HepG2 (cell line): Measurements from ENCODE around the gene AGPAT3. TPM values are rescaled to one million over a fixed set of nuclear protein-coding genes. Genes with fewer than 3 reads are reported as not detected.

ENCODE experiments used
- ATAC-seq: fragments of 200-7000 bp; cut with Tn5 transposase; 3 replicates; pipeline ENCODE4 v1.9.1; 2020; ENCODE audit warnings: mild to moderate bottlenecking, moderate library complexity
- BruUV-seq: library from RNA; stranded (reverse); fragments of 400-500 nt; replicated peaks from 2 replicates; lab custom pipeline; 2021; lab: Mats Ljungman, UMichigan
- CTCF ChIA-PET: fragments of 300-600 bp; formaldehyde crosslinking; extraction: SDS; loops from one replicate; lab custom pipeline; 2021; ENCODE audit warnings: low total read pairs, inconsistent platforms, low intra/inter-chr PET ratio; lab: Yijun Ruan, JAX
- POLR2A ChIA-PET: fragments of 350-600 bp; sonication (Branson Sonifier 250); formaldehyde crosslinking; loops from one replicate; lab custom pipeline; 2020; ENCODE audit warnings: antibody characterized with exemption, inconsistent platforms; lab: Yijun Ruan, JAX
- DNase-seq: peaks from one replicate; pipeline ENCODE4 v3.0.0-alpha.2; 2015; ENCODE audit warnings: low spot score
- FAIRE-seq: peaks from 3 replicates; lab custom pipeline; 2011; peaks lifted over from hg19 to GRCh38; lab: Jason Lieb, UNC
- H2AFZ ChIP-seq: one replicate; pipeline ENCODE4 v1.6.1; 2011; ENCODE audit warnings: low read length, inconsistent platforms
- H3K27ac ChIP-seq: fragments of 300-600 bp; 3 replicates; pipeline ENCODE4 v1.8.0; 2011; ENCODE audit warnings: mixed run types, mild to moderate bottlenecking, mixed read lengths, low read length, inconsistent platforms; ENCODE audit not compliant: insufficient read depth; ENCODE audit errors: extremely low read length
- H3K27me3 ChIP-seq, 2 experiments: fragments of 200-600 bp in 1 of 2; 2 replicates in 1 of 2; 3 replicates in 1 of 2; pipeline versions ENCODE4 v1.6.0 to v1.8.0; 2011; ENCODE audit warnings: low read length in 2 of 2, mild to moderate bottlenecking in 2 of 2, moderate library complexity in 2 of 2, inconsistent platforms in 1 of 2; ENCODE audit not compliant: insufficient read depth in 2 of 2, control insufficient read depth in 1 of 2
- H3K36me3 ChIP-seq, 2 experiments: fragments of 200-600 bp in 1 of 2; replicated peaks in 1 of 2; 2 replicates in 1 of 2; 3 replicates in 1 of 2; pipeline versions ENCODE4 v1.5.1 to v1.8.0; 2011; ENCODE audit warnings: low read length in 2 of 2, inconsistent platforms in 1 of 2; ENCODE audit not compliant: insufficient read depth in 2 of 2, control insufficient read depth in 1 of 2
- H3K4me1 ChIP-seq: 2 replicates; pipeline ENCODE4 v1.5.1; 2012; ENCODE audit warnings: low read length, inconsistent platforms; ENCODE audit not compliant: insufficient read depth
- H3K4me2 ChIP-seq: 2 replicates; pipeline ENCODE4 v1.6.0; 2011; ENCODE audit warnings: low read depth, low read length, inconsistent platforms
- H3K4me3 ChIP-seq, 3 experiments: fragments of 200-600 bp in 1 of 3; sonication (generic), shearing (Covaris generic) in 1 of 3; replicated peaks in 1 of 3; 2 replicates each; pipeline ENCODE4 v1.5.1; 2011 to 2016; ENCODE audit warnings: low read length in 3 of 3, inconsistent platforms in 2 of 3, low read depth in 2 of 3, mild to moderate bottlenecking in 2 of 3, control low read depth in 1 of 3, mixed read lengths in 1 of 3; ENCODE audit not compliant: insufficient read depth in 1 of 3
- H3K79me2 ChIP-seq: one replicate; pipeline ENCODE4 v1.6.1; 2011; ENCODE audit warnings: low read length, inconsistent platforms; ENCODE audit not compliant: insufficient read depth
- H3K9ac ChIP-seq: 2 replicates; pipeline ENCODE4 v1.6.0; 2011; ENCODE audit warnings: mild to moderate bottlenecking, low read depth, low read length, inconsistent platforms; ENCODE audit not compliant: insufficient read depth
- H3K9me3 ChIP-seq: 2 replicates; pipeline ENCODE4 v1.5.1; 2012; ENCODE audit warnings: mild to moderate bottlenecking, low read length
- H4K20me1 ChIP-seq: 2 replicates; pipeline ENCODE4 v1.6.0; 2011; ENCODE audit warnings: inconsistent platforms, mild to moderate bottlenecking, low read length, moderate library complexity; ENCODE audit not compliant: insufficient read depth
- ATF4 ChIP-seq, 2 experiments: fragments of 450-650 bp in 1 of 2; sonication (generic) in 1 of 2; formaldehyde crosslinking; IDR thresholded peaks; 2 replicates each; pipeline versions ENCODE4 v1.5.0 to v1.8.0; 2020 to 2022; ENCODE audit warnings: mild to moderate bottlenecking in 1 of 2, missing genetic modification reagents in 1 of 2
- BRF2 ChIP-seq: sonication (generic); formaldehyde crosslinking; IDR thresholded peaks from 2 replicates; pipeline ENCODE4 v1.8.1; 2022; ENCODE audit warnings: mild to moderate bottlenecking, missing genetic modification reagents
- CTCF ChIP-seq: sonication (generic); formaldehyde crosslinking; IDR thresholded peaks from 2 replicates; pipeline ENCODE4 v1.5.0; 2020; ENCODE audit warnings: mild to moderate bottlenecking, missing genetic modification reagents, moderate library complexity
- ELF4 ChIP-seq: sonication (generic); formaldehyde crosslinking; IDR thresholded peaks from 2 replicates; pipeline ENCODE4 v1.5.0; 2020; ENCODE audit warnings: missing genetic modification reagents, mild to moderate bottlenecking, moderate library complexity, borderline replicate concordance
- ETV6 ChIP-seq: sonication (generic); formaldehyde crosslinking; conservative IDR thresholded peaks from 2 replicates; pipeline ENCODE4 v1.4.0; 2020; ENCODE audit warnings: missing genetic modification reagents
- JARID2 ChIP-seq: sonication (generic); formaldehyde crosslinking; IDR thresholded peaks from 2 replicates; pipeline ENCODE4 v1.8.1; 2023; ENCODE audit warnings: missing genetic modification reagents, inconsistent platforms; ENCODE audit not compliant: insufficient replicate concordance
- MIER3 ChIP-seq: IDR thresholded peaks from 2 replicates; pipeline ENCODE4 v1.6.1; 2016; ENCODE audit warnings: missing compliant biosample characterization, borderline replicate concordance
- PCBP1 ChIP-seq: fragments of 200-400 bp; formaldehyde crosslinking; IDR thresholded peaks from 2 replicates; pipeline ENCODE4 v1.6.1; 2017; ENCODE audit warnings: mild to moderate bottlenecking, low read depth, low read length, borderline replicate concordance
- PHF8 ChIP-seq: sonication (generic); formaldehyde crosslinking; IDR thresholded peaks from 2 replicates; pipeline ENCODE4 v1.5.0; 2020; ENCODE audit warnings: missing genetic modification reagents
- PRPF4 ChIP-seq: fragments of 200-400 bp; formaldehyde crosslinking; IDR thresholded peaks from 2 replicates; pipeline ENCODE4 v1.6.1; 2016; ENCODE audit warnings: low read length, low read depth; ENCODE audit not compliant: poor library complexity, severe bottlenecking
- UBTF ChIP-seq: sonication (generic); formaldehyde crosslinking; IDR thresholded peaks from 2 replicates; pipeline ENCODE4 v1.4.0; 2020; ENCODE audit warnings: mild to moderate bottlenecking, missing genetic modification reagents
- ZNF20 ChIP-seq: sonication (generic); formaldehyde crosslinking; IDR thresholded peaks from 2 replicates; pipeline ENCODE4 v1.4.0; 2020; ENCODE audit warnings: mild to moderate bottlenecking, moderate library complexity, missing genetic modification reagents
- ZNF235 ChIP-seq: sonication (generic); formaldehyde crosslinking; IDR thresholded peaks from 2 replicates; pipeline ENCODE4 v1.8.1; 2023; ENCODE audit warnings: mild to moderate bottlenecking, missing genetic modification reagents, borderline replicate concordance
- ZNF557 ChIP-seq: sonication (generic); formaldehyde crosslinking; IDR thresholded peaks from 2 replicates; pipeline ENCODE4 v1.4.0; 2020; ENCODE audit warnings: missing genetic modification reagents
- WGBS: methylation state at CpG from one replicate; pipeline ENCODE4 v1.1.6; 2017; ENCODE audit warnings: low lambda C conversion rate; 5-methylcytosine and 5-hydroxymethylcytosine counted together
- in situ Hi-C: cut with HindIII; loops from 2 replicates; pipeline ENCODE4 v1.10.0; 2017; ENCODE audit warnings: low pct_unique_long_range_greater_than_20kb; ENCODE audit not compliant: extremely low pct_ligation_motif_present
- intact Hi-C: fragments of 100-400 bp; cut with micrococcal nuclease; formaldehyde crosslinking; loops from one replicate; pipeline ENCODE4 v1.10.0; 2022; ENCODE audit not compliant: unreplicated experiment
- polyA plus RNA-seq, 8 experiments: library from polyadenylated mRNA; depleted of rRNA in 3 of 8; stranded (reverse) in 7 of 8; unstranded in 1 of 8; fragments of >200 nt; fragmentation: Illumina TruSeq in 4 of 8; extraction: Trizol in 4 of 8; gene quantifications; 2 replicates each; pipeline versions ENCODE4 v1.2.1 to v1.2.3, GENCODE V29; 2011 to 2016; ENCODE audit warnings: low read depth in 4 of 8, missing spikeins in 1 of 8, mixed read lengths in 1 of 8; ENCODE audit not compliant: insufficient read depth in 1 of 8
- total RNA-seq, 5 experiments: library from RNA; depleted of rRNA; stranded (reverse); fragments of >200 nt; fragmentation: Illumina TruSeq; extraction: Trizol; gene quantifications; 2 replicates each; pipeline ENCODE4 v1.2.3, GENCODE V29; 2016; ENCODE audit warnings: low read depth in 1 of 5

Gene AGPAT3
- total and polyA plus RNA-seq, 2 of the 13 experiments (the other 11 are each of a cell fraction or from before 2014, with no cell fraction given), result 32.2 to 54.4 TPM

GRCh38 chr21:43818685-43819084 is 46.3 kb upstream of the AGPAT3 start:
- no peaks in the 10 kb centered on the region for H4K20me1 ChIP-seq
- CTCF ChIA-PET, result no interaction called here
- TF ChIP-seq MIER3 (no peak), PRPF4 (no peak), JARID2 (CRISPR knock-in tag) (no peak), UBTF (no peak), ZNF557 (CRISPR knock-in tag) (no peak), CTCF (no peak), PCBP1 (no peak), ATF4 (CRISPR knock-in tag; IDR thresholded peaks at IDR 0.05) (no peak), ZNF235 (CRISPR knock-in tag) (no peak), PHF8 (CRISPR knock-in tag) (no peak), ZNF20 (no peak), ETV6 (CRISPR knock-in tag) (no peak), ELF4 (CRISPR knock-in tag) (no peak), BRF2 (CRISPR knock-in tag) (no peak)
- WGBS, result 56% methylated on average over 3 of the region's 3 CpGs
- no peaks in the 10 kb centered on the region for H3K9me3 ChIP-seq
- in situ Hi-C loops (no loop called here), intact Hi-C loops (loop anchor here (10.0 kb wide), 1 partner anchor 96 kb away; no protein-coding TSS in a partner anchor)
- H2AFZ ChIP-seq, result no peak overlapping the region
- peaks cover 34% of the 10 kb centered on the region for H3K4me1 ChIP-seq
- no peaks in the 10 kb centered on the region for H3K79me2 ChIP-seq
- no peaks in the 10 kb centered on the region for H3K36me3 ChIP-seq
- H3K27ac ChIP-seq, result no peak overlapping the region
- DNase-seq (no peak), FAIRE-seq (no peak), ATAC-seq (no peak)
- POLR2A ChIA-PET, result no interaction called here
- no peak overlapping the region for H3K9ac ChIP-seq
- peaks cover 1 to 11% of the 10 kb centered on the region in 2 experiments; a peak in 4 of 5 replicates for H3K27me3 ChIP-seq
- no peak overlapping the region for H3K4me2 ChIP-seq
- no peak overlapping the region for H3K4me3 ChIP-seq
- no TSS peak for BruUV-seq
